SK-N-SH (cell line): ENCODE data around the gene UTF1. TPM values are rescaled to one million over a fixed set of nuclear protein-coding genes. Genes with fewer than 3 reads are reported as not detected.

Experiments used
- CTCF ChIA-PET: fragments of 300-600, 350-600 bp; formaldehyde crosslinking; extraction: SDS; loops from one replicate; lab custom pipeline; 2021; lab: Yijun Ruan, JAX
- POLR2A ChIA-PET: fragments of 350-600 bp; sonication (Branson Sonifier 250); formaldehyde crosslinking; extraction: SDS; loops from one replicate; lab custom pipeline; 2020; ENCODE audit warnings: antibody characterized with exemption, inconsistent platforms; lab: Yijun Ruan, JAX
- DNase-seq: peaks from one replicate; pipeline ENCODE4 v3.0.0; 2012
- H2AFZ ChIP-seq: fragments of 200-600 bp; sonication (generic); 2 replicates; pipeline ENCODE4 v1.8.1; 2016; ENCODE audit warnings: antibody characterized with exemption, mild to moderate bottlenecking, low read depth
- H3F3A ChIP-seq: fragments of 200-600 bp; sonication (generic); replicated peaks from 2 replicates; pipeline ENCODE3; 2016; ENCODE audit warnings: antibody characterized with exemption, mild to moderate bottlenecking; ENCODE audit not compliant: insufficient read depth
- H3K27ac ChIP-seq, 2 experiments: fragments of 200-500 bp in 1 of 2; fragments of 200-600 bp in 1 of 2; sonication (Bioruptor generic) in 1 of 2; sonication (generic), shearing (Covaris generic) in 1 of 2; 2 replicates each; pipeline versions ENCODE4 v1.5.1 to v1.6.1; 2014 to 2016; ENCODE audit warnings: low read depth in 2 of 2, inconsistent platforms in 1 of 2, low read length in 1 of 2, mild to moderate bottlenecking in 1 of 2, mixed read lengths in 1 of 2
- H3K27me3 ChIP-seq: fragments of 200-600 bp; sonication (generic), shearing (Covaris generic); 2 replicates; pipeline ENCODE4 v1.6.1; 2016; ENCODE audit warnings: mixed run types; ENCODE audit not compliant: insufficient read depth
- H3K36me3 ChIP-seq, 2 experiments: fragments of 200-500 bp in 1 of 2; fragments of 200-600 bp in 1 of 2; sonication (Bioruptor generic) in 1 of 2; sonication (generic) in 1 of 2; replicated peaks in 1 of 2; 2 replicates each; pipeline versions ENCODE3 to v1.5.1; 2014 to 2016; ENCODE audit warnings: low read length in 1 of 2, mild to moderate bottlenecking in 1 of 2; ENCODE audit not compliant: insufficient read depth in 2 of 2, control insufficient read depth in 1 of 2
- H3K4me1 ChIP-seq, 2 experiments: fragments of 200-500 bp in 1 of 2; fragments of 200-600 bp in 1 of 2; sonication (Bioruptor generic) in 1 of 2; sonication (generic), shearing (Covaris generic) in 1 of 2; 2 replicates each; pipeline versions ENCODE4 v1.5.1 to v1.6.1; 2014 to 2016; ENCODE audit warnings: low read depth in 1 of 2, low read length in 1 of 2, mixed run types in 1 of 2; ENCODE audit not compliant: insufficient read depth in 2 of 2, control insufficient read depth in 1 of 2
- H3K4me2 ChIP-seq: fragments of 200-600 bp; sonication (generic), shearing (Covaris generic); 2 replicates; pipeline ENCODE4 v1.6.1; 2017; ENCODE audit warnings: mixed run types
- H3K4me3 ChIP-seq, 2 experiments: fragments of 200-500 bp in 1 of 2; fragments of 200-600 bp in 1 of 2; sonication (Bioruptor generic) in 1 of 2; sonication (generic), shearing (Covaris generic) in 1 of 2; 2 replicates each; pipeline versions ENCODE4 v1.5.1 to v1.8.1; 2014 to 2016; ENCODE audit warnings: low read depth in 2 of 2, inconsistent platforms in 1 of 2, low read length in 1 of 2, mild to moderate bottlenecking in 1 of 2, mixed read lengths in 1 of 2, moderate library complexity in 1 of 2
- H3K79me2 ChIP-seq: fragments of 200-600 bp; sonication (generic); 2 replicates; pipeline ENCODE4 v1.8.1; 2017; ENCODE audit warnings: mild to moderate bottlenecking; ENCODE audit not compliant: insufficient read depth
- H3K9ac ChIP-seq: fragments of 200-600 bp; sonication (generic); 2 replicates; pipeline ENCODE4 v1.6.1; 2017; ENCODE audit warnings: mixed run types
- H3K9me2 ChIP-seq: fragments of 200-600 bp; sonication (generic); 2 replicates; pipeline ENCODE4 v1.6.1; 2017; ENCODE audit warnings: mixed run types
- H3K9me3 ChIP-seq: fragments of 200-600 bp; sonication (generic); 2 replicates; pipeline ENCODE4 v1.6.1; 2017; ENCODE audit warnings: mixed run types, mild to moderate bottlenecking, moderate library complexity
- H4K20me1 ChIP-seq: fragments of 200-600 bp; sonication (generic); 2 replicates; pipeline ENCODE4 v1.6.1; 2017; ENCODE audit warnings: mild to moderate bottlenecking, mixed run types; ENCODE audit not compliant: insufficient read depth
- ELF1 ChIP-seq: IDR thresholded peaks from 2 replicates; pipeline ENCODE4 v1.4.0; 2012
- EP300 ChIP-seq, 2 experiments: IDR thresholded peaks; 2 replicates each; pipeline versions ENCODE4 v1.4.0 to v1.6.1; 2012; ENCODE audit warnings: borderline replicate concordance in 1 of 2, low read depth in 1 of 2, low read length in 1 of 2
- FOSL2 ChIP-seq: IDR thresholded peaks from 2 replicates; pipeline ENCODE4 v1.4.0; 2012; ENCODE audit warnings: low read depth, mild to moderate bottlenecking, moderate library complexity, borderline replicate concordance
- GATA2 ChIP-seq: sonication (generic); formaldehyde crosslinking; IDR thresholded peaks from 2 replicates; pipeline ENCODE4 v1.5.0; 2020; ENCODE audit warnings: mild to moderate bottlenecking, missing genetic modification reagents
- NFIC ChIP-seq: IDR thresholded peaks from 2 replicates; pipeline ENCODE4 v1.4.0; 2012; ENCODE audit warnings: borderline replicate concordance
- POLR2AphosphoS5 ChIP-seq: IDR thresholded peaks from 2 replicates; pipeline ENCODE4 v1.6.1; 2012; ENCODE audit warnings: low read depth, low read length
- RCOR1 ChIP-seq: fragments of 150-350 bp; IDR thresholded peaks from 2 replicates; pipeline ENCODE4 v1.6.1; 2017; ENCODE audit warnings: antibody characterized with exemption, low read length
- RFX5 ChIP-seq: IDR thresholded peaks from 2 replicates; pipeline ENCODE4 v1.6.1; 2012; ENCODE audit warnings: mild to moderate bottlenecking, improper control_type of control experiment, low read length
- RXRA ChIP-seq: IDR thresholded peaks from 2 replicates; pipeline ENCODE4 v1.4.0; 2012; ENCODE audit warnings: low read depth, mild to moderate bottlenecking, borderline replicate concordance
- SMC3 ChIP-seq: IDR thresholded peaks from 2 replicates; pipeline ENCODE4 v1.6.1; 2012; ENCODE audit warnings: low read depth, low read length, improper control_type of control experiment
- TAF1 ChIP-seq: IDR thresholded peaks from 2 replicates; pipeline ENCODE4 v1.6.1; 2012; ENCODE audit warnings: low read depth, mild to moderate bottlenecking, low read length, moderate library complexity, borderline replicate concordance
- USF2 ChIP-seq: fragments of 150-350 bp; IDR thresholded peaks from 2 replicates; pipeline ENCODE4 v1.6.1; 2017; ENCODE audit warnings: antibody characterized with exemption, low read length, low read depth, borderline replicate concordance
- ZBTB33 ChIP-seq: IDR thresholded peaks from 2 replicates; pipeline ENCODE4 v1.4.0; 2012; ENCODE audit warnings: low read depth, borderline replicate concordance
- WGBS: methylation state at CpG from one replicate; pipeline ENCODE4 v1.1.6; 2017; ENCODE audit warnings: low lambda C conversion rate; 5-methylcytosine and 5-hydroxymethylcytosine counted together
- polyA plus RNA-seq, 3 experiments: library from polyadenylated mRNA; depleted of rRNA; stranded (reverse); fragments of >200 nt; gene quantifications; 2 replicates each; pipeline ENCODE4 v1.2.3, GENCODE V29; 2012
- TF ChIP-seq, protein P1 (sequence below): fragments of 150-350 bp; IDR thresholded peaks from 2 replicates; pipeline ENCODE4 v1.6.1; 2016; ENCODE audit warnings: mild to moderate bottlenecking, low read depth, low read length
- TF ChIP-seq, protein P2 (sequence below): IDR thresholded peaks from 2 replicates; pipeline ENCODE4 v1.4.0; 2012; ENCODE audit warnings: low read depth
- TF ChIP-seq, protein P3 (sequence below): IDR thresholded peaks from 2 replicates; pipeline ENCODE4 v1.6.1; 2012; ENCODE audit warnings: mild to moderate bottlenecking, low read depth, low read length, moderate library complexity

The UTF1 gene
- polyA plus RNA-seq, 1 of the 3 experiments (the other 2 are of a cell fraction) = not detected

DNA sequence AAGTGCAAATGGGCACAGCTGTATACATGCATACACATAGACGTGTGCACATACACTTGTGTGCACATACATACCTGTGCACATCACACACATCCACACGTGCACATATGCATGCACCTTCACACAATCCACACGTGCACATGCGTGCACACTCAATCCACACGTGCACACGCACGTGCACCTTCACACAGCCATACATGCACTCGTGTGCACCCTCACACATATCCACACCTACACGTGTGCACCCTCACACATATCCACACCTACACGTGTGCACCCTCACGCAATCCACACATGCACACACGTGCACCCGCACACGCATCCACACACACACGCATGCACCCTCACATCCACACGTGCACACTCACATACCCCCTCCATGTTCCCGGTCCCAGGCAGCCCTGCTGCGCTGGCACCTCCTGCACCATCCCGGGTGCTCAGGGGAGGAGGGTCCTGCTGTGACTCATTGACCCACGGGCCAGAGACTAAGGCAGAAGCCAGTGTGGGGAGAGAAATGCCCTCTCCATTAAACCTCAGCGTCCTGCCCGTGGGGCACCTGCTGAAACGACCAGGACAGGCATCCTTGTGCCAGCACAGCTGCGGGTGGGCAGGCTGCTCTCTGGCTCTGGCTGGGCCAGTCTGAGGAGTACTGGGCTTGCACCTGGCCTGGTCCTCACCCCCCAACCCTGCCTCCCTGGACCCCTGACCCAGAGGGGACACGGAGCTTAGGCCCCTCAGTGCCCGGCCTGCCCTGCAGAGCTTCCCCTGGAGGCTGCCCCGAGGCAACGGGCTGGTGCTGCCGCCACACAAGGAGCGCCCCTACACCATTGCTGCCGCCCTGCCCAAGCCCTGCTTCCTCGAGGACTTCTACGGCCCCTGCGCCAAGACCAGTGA, 17.8 kb upstream of the UTF1 start:
- ChIA-PET POLR2A (no interaction called here), CTCF (no interaction called here)
- Histone ChIP-seq H3K9ac (no peak overlapping the region), H3K27ac (no peak overlapping the region), H3F3A (no peaks in the 10 kb centered on the region), H3K27me3 (peaks cover 33% of the 10 kb centered on the region), H3K4me2 (no peak overlapping the region), H3K9me3 (no peaks in the 10 kb centered on the region), H3K4me1 (no peaks in the 10 kb centered on the region), H4K20me1 (no peaks in the 10 kb centered on the region), H3K9me2 (no peaks in the 10 kb centered on the region), H3K36me3 (no peaks in the 10 kb centered on the region), H3K79me2 (no peaks in the 10 kb centered on the region), H3K4me3 (no peak overlapping the region), H2AFZ (no peak overlapping the region)
- TF ChIP-seq GATA2 (CRISPR knock-in tag) (no peak), RCOR1 (no peak), ZBTB33 (no peak), POLR2AphosphoS5 (no peak), ELF1 (no peak), RFX5 (no peak), USF2 (no peak), RXRA (no peak), TAF1 (no peak), SMC3 (no peak), FOSL2 (no peak), NFIC (no peak), EP300 (IDR thresholded peaks at IDR 0.05; ENCODE audit: borderline replicate concordance in 1 of 2, low read depth in 1 of 2, low read length in 1 of 2) (no peak)
- TF ChIP-seq, protein P1, sequence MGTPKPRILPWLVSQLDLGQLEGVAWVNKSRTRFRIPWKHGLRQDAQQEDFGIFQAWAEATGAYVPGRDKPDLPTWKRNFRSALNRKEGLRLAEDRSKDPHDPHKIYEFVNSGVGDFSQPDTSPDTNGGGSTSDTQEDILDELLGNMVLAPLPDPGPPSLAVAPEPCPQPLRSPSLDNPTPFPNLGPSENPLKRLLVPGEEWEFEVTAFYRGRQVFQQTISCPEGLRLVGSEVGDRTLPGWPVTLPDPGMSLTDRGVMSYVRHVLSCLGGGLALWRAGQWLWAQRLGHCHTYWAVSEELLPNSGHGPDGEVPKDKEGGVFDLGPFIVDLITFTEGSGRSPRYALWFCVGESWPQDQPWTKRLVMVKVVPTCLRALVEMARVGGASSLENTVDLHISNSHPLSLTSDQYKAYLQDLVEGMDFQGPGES = no peak
- TF ChIP-seq, protein P2, sequence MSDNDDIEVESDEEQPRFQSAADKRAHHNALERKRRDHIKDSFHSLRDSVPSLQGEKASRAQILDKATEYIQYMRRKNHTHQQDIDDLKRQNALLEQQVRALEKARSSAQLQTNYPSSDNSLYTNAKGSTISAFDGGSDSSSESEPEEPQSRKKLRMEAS = no peak
- TF ChIP-seq, protein P3, sequence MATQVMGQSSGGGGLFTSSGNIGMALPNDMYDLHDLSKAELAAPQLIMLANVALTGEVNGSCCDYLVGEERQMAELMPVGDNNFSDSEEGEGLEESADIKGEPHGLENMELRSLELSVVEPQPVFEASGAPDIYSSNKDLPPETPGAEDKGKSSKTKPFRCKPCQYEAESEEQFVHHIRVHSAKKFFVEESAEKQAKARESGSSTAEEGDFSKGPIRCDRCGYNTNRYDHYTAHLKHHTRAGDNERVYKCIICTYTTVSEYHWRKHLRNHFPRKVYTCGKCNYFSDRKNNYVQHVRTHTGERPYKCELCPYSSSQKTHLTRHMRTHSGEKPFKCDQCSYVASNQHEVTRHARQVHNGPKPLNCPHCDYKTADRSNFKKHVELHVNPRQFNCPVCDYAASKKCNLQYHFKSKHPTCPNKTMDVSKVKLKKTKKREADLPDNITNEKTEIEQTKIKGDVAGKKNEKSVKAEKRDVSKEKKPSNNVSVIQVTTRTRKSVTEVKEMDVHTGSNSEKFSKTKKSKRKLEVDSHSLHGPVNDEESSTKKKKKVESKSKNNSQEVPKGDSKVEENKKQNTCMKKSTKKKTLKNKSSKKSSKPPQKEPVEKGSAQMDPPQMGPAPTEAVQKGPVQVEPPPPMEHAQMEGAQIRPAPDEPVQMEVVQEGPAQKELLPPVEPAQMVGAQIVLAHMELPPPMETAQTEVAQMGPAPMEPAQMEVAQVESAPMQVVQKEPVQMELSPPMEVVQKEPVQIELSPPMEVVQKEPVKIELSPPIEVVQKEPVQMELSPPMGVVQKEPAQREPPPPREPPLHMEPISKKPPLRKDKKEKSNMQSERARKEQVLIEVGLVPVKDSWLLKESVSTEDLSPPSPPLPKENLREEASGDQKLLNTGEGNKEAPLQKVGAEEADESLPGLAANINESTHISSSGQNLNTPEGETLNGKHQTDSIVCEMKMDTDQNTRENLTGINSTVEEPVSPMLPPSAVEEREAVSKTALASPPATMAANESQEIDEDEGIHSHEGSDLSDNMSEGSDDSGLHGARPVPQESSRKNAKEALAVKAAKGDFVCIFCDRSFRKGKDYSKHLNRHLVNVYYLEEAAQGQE = no peak
- WGBS = 51% methylated on average over 27 of the region's 34 CpGs
- DNase-seq = no peak
